ENCODE data around the gene ITK. TPM values are rescaled to one million over a fixed set of nuclear protein-coding genes. Genes with fewer than 3 reads are reported as not detected.
A peak's percentile ranks its signal among the peaks of the same experiment; 100 is the strongest.

The ITK gene
- polyA plus RNA-seq (ENCODE audit: insufficient read length): 0.10 TPM

- DNase-seq (ENCODE audit: low read depth): no peak
Measured at GRCh38 chr5:157180374-157181264, at the start of gene ITK. Gene ITK (plus strand): TSS chr5:157180840. CDS start chr5:157180978, 138 bp downstream.

- no peak for DNase-seq (ENCODE audit: low read depth)
Measured at GRCh38 chr5:157130925-157131324, 49.7 kb upstream of the ITK start.

- DNase-seq (ENCODE audit: low read depth): no peak
Measured at GRCh38 chr5:157132281-157132612, 48.4 kb upstream of the ITK start.

- DNase-seq (ENCODE audit: low read depth): no peak
Measured at GRCh38 chr5:157137691-157138090, 42.9 kb upstream of the ITK start.

- DNase-seq (ENCODE audit: low read depth): peak; percentile 100
Measured at GRCh38 chr5:157142317-157143126, 38.1 kb upstream of the ITK start, which contains the start of gene MED7. Gene MED7 (minus strand): TSS chr5:157142865. CDS start chr5:157139431, 3,434 bp downstream.

- DNase-seq (ENCODE audit: low read depth): peak; percentile 17
Measured at GRCh38 chr5:157143127-157143971, 37.3 kb upstream of the ITK start.

- DNase-seq (ENCODE audit: low read depth): peak; percentile 49
Measured at GRCh38 chr5:157148734-157149615, 31.7 kb upstream of the ITK start.

- no peak for DNase-seq (ENCODE audit: low read depth)
Measured at GRCh38 chr5:157150995-157151394, 29.6 kb upstream of the ITK start.

GRCh38 chr5:157155297-157155696 is 25.3 kb upstream of the ITK start:
- no peak for DNase-seq (ENCODE audit: low read depth)

- no peak for DNase-seq (ENCODE audit: low read depth)
Measured at GRCh38 chr5:157157293-157157891, 23.2 kb upstream of the ITK start.

GRCh38 chr5:157159209-157159751 is 21.4 kb upstream of the ITK start:
- no peak for DNase-seq (ENCODE audit: low read depth)

- DNase-seq (ENCODE audit: low read depth): no peak
Measured at GRCh38 chr5:157160001-157160400, 20.6 kb upstream of the ITK start.

- DNase-seq (ENCODE audit: low read depth): no peak
Measured at GRCh38 chr5:157161996-157162395, 18.6 kb upstream of the ITK start.

GRCh38 chr5:157162919-157163510 is 17.6 kb upstream of the ITK start:
- no peak for DNase-seq (ENCODE audit: low read depth)

GRCh38 chr5:157164521-157164920 is 16.1 kb upstream of the ITK start:
- DNase-seq (ENCODE audit: low read depth): no peak

- DNase-seq (ENCODE audit: low read depth): no peak
Measured at GRCh38 chr5:157165261-157165660, 15.4 kb upstream of the ITK start.

- DNase-seq (ENCODE audit: low read depth): no peak
Measured at GRCh38 chr5:157165668-157166067, 15.0 kb upstream of the ITK start.

GRCh38 chr5:157166214-157167213 is 14.1 kb upstream of the ITK start, which contains the start of gene GARIN3:
Gene GARIN3 (minus strand): TSS chr5:157166264. CDS start chr5:157166168, 96 bp downstream.
- no peak for DNase-seq (ENCODE audit: low read depth)
